Raji (cell line): ENCODE data around the gene TMEM253.

ENCODE experiments used
- POLR2A ChIP-seq: IDR thresholded peaks from 2 replicates; pipeline ENCODE4 v1.6.1; 2011; ENCODE audit warnings: low read depth, low read length, control low read depth; ENCODE audit not compliant: insufficient read depth

Gene TMEM253

GRCh38 chr14:21133901-21134300, 33.0 kb downstream of the TMEM253 start:
- TF ChIP-seq POLR2A, result no peak

- no peak for TF ChIP-seq POLR2A
Observed at GRCh38 chr14:21136024-21136423, 35.2 kb downstream of the TMEM253 start.

DNA sequence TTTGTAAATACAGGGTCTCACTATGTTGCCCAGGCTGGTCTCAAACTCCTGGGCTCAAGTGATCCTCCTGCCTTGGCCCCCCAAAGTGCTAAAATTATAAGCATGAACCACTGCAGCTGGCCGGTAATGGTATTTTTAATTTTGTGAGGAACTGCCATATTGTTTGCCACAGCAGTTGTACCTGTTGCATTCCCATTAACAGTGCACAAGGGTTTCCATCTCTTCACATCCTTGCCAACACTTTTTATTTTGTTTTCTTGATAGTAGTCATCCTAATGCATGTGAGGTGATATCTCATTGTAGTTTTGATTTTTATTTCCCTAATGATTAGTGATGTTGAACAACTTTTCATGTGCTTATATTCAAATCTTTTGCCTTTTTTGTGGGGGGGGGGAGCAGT, 41.5 kb downstream of the TMEM253 start:
- no peak for TF ChIP-seq POLR2A

DNA sequence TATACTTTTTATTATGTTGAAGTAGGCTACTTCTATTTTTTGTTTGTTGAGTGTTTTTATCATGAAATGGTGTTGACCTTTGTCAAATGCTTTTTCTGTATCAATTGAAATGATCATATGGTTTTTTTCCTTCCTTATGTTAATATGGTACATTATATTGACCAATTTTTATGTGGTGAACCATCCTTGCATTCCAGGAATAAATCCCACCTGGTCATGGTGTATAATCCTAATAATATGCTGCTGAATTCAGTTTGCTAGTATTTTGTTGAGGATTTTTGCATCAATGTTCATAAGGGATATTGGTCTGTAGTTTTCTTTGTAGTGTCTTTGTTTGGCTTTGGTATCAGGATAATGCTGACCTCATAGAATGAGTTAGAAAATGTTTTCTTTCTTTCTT, 44.6 kb downstream of the TMEM253 start:
- TF ChIP-seq POLR2A, result no peak

- no peak for TF ChIP-seq POLR2A
Observed at GRCh38 chr14:21149641-21150367, 48.9 kb downstream of the TMEM253 start.
